ENCODE results near the gene PSMD10.

PSMD10 gene

GRCh38 chrX:108091264-108091877, at the start of gene PSMD10, which contains the start of gene ATG4A:
Gene PSMD10 (minus strand): TSS chrX:108091542. CDS start chrX:108091520, 22 bp downstream.
Gene ATG4A (plus strand): TSS chrX:108091778. CDS start chrX:108091827, 49 bp downstream.
- DNase-seq = peak; percentile 90

DNA sequence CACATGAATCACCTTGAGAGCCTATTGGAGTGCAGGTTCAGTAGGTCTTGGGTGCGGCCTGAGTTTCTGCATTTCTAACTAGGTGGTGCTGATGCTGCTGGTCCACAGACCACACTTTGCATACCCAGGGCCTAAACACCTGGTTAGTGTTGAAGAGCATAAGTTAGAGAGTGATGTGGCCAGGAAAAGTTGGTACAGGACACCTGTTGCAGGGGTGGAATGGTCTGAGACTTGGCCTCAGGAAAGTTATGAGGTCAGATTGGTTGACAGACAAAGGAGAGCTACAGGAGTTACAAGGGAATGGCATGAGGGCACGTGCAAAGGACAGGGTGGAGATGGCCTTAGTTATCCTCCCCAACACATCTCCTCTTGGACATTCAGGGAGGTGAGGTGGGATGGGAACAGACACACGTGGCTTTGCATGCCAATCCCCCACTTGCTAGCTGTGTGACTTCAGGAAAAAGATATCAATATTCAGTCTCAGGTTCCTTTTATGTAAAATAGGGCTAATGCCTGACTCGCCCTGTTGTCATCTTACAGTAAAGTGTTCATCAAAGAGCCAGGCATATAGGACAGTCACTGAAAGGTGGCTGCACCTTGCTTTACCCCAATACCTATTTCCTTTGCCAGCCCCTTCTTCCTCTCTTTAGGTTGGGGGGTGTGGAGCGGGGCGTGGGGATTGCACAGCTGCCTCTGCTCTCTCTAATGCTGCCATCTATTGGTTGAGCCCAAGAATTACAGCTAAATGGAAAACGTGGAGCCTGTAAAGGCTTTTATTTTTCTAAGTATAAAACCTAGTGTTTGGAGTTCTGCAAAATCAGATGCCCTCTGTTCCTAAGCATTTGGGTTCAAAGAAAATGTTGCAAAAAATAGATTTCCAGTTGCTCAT, 47.7 kb upstream of the PSMD10 start:
- peak; percentile 1 for DNase-seq

DNA sequence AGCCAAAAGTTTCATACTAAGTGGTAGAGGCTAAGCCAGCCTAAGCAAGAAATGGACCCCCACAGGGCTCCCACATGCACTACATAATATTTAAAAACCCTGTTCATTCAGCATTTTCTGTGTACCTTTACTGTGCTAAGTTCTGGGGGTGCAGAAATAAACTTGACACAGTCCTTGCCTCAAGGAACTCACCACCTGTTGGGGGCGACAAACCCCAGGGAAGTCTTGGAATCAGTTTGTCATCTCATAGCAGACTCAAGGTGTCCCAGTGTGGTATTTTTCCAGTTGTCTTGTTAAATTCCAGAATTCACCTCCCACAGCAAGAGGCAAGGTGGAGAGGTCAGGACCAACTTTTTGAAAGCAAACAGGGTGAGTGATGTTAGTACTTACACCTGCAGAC, 43.4 kb upstream of the PSMD10 start:
- no peak for DNase-seq

DNA sequence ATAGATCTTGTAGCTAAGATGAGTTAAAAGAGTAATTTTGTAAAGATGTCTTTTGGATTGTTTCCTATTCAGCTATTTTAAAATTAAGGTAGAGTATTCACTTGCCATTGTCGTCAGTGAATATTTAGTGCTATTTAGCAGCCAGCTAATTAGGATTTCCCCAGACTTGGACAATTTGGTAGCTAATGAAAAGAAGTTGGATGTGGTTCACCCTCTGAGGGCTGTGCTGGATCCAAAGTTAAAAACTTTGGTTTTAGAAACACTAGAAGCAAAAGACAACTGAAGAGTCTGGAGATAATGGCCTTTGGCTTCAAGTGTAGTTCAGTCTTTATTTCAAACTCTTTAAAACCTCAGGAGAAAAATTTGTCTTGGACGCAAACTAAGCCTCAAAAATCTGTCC, 41.5 kb upstream of the PSMD10 start:
- DNase-seq = no peak

- DNase-seq = no peak
These were observed 40.7 kb upstream of the PSMD10 start for GRCh38 chrX:108132034-108132433.

DNA sequence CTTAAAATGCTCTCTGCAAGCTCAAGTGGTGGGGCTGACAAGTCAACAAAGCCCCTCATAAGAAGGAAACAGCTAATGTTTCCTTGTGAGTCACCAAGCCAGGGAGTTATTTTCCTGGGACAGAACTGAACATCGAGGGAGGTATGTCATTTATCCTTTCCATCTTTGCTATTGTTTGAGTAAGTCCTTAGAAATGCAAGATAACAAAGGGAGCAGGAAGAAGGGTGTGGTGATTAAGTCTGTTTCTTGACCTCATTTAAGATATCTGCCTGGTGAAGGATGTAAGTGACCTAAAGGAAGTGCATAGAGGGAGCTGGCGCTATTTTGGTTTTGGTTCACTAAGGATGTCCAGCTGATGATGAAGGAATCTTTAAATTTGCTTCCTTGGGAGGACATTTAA, 40.1 kb upstream of the PSMD10 start:
- DNase-seq = no peak

DNA sequence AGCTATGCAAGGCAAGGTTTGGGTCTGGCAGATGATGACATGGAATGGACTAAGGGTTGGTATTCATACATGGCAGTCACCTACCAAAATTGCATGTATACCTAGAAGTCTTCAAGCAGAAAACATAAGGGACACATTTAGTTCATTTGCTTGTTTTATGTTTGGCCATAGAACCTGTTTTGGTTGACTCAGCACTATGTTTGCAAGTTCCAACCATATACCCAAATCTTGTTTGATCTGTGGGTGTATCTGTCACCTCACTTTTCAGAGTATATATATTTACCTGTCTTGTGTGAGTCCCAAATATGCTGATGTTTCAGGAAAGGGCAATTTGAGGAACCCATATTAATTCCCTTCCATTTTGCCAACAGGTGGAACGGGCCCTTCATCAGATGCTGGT, 39.5 kb upstream of the PSMD10 start:
- DNase-seq = no peak

DNA sequence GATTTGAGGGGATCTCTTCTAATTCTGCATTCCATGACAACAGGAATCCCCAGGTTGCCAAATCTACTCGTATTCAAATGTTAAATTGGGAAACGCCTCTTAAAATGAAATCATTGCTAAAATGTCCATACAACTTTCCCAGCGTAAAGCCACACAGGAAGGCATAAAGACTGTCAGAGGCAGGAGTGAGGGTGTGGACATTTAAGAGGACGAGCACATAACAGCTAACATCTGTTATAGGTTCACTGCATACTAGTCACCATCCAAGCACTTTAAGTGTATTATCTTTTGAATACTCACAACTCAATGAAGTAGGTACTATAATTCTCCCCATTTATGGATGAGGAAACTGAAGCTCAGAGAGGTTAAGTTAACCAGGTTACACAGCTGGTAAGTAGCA, 35.8 kb upstream of the PSMD10 start:
- no peak for DNase-seq

DNA sequence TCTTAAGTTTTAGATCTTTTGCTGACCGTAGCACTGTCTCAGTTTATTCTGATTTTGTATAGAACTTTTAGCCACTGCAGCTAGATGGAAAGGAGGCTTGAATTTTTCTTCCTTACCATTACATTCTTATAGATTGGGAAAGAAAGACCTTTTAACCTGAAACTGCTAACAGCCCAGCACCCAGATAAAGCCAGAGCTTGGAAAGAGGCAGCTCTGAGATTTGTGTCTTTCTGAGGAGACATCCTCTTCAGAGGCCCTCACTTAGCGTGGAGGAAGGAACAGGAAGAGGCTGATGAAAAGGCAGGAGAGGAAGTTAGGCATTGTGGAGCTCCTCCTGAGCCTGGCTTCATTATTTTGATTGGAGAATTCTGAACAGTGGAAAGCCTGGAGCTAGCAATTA, 35.3 kb upstream of the PSMD10 start:
- no peak for DNase-seq

DNA sequence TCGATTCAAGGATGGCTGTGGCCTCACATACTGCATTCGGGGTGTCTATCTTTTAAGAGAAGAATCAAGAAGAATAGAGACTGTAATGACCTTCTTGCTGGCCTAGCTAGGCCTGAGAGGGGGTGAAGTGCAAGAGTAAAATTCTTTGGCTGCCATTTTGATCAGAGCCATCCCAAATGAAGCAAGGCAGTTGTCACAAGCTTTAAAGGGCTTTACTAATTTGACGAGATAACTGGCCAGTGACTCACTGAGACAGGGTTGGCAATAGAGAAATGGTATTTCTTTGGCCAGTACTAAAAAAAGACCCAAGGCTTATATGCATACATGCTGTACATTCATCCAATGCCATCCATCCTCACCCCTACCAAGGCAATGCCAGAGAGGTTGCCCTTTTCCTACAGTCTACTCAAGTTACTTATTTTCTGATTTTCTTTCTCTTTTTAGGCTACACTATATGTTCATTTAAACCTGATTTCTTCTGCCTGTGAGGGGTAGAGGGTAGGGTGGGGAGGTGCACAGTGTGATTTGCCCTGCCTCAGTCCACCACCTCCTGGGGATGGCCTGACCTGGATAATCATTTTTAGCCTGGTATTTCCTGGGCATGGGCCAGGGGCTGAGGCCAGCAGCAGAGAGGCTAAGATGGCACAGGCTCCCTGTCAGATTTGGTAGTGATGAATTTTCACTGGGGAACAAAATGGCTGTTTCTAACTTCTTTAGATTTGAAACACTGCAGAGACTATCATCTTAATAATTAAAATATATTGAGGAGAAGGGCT, 32.4 kb upstream of the PSMD10 start:
- DNase-seq = no peak

DNA sequence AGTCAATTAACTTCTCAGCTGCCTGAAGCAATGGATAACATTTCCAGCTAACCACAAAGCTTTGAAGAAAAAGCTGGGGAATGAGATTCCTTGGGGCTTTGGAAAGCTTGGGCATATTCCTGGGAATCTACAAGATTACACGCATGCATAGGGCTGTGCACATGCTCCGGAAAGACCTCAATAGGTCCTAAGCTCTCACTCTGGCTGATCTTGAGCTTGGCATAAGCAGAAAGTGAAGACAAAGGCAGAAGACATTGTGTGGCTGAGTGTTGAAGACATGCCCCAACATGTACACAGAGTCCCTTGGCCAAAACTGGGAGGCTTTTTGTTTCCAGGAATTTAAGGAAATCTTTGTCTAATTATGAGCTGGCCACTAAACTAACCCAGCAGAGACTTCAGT, 31.4 kb upstream of the PSMD10 start:
- DNase-seq = no peak

GRCh38 chrX:108121291-108121690, 29.9 kb upstream of the PSMD10 start:
- DNase-seq = no peak

GRCh38 chrX:108117988-108118387, 26.6 kb upstream of the PSMD10 start:
- DNase-seq = no peak

DNA sequence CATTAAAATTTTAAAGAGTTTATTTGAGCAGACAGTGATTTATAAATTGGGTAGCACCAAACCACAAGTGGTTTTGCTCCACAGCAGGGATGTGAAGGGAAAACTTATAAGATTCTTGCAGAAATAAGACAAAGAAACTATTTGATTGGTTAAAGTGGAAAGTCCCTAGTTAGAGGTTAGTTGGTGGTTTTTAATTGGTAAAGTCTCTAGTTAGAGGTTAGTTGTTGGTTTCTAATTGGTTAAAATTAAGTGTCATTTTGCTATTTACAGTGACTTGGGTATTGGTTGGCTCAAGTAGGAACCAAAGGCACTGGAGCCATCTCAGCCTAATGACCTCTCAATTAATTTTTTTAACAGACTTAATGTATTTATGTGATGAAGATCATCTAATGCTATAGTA, 23.2 kb upstream of the PSMD10 start:
- no peak for DNase-seq

DNA sequence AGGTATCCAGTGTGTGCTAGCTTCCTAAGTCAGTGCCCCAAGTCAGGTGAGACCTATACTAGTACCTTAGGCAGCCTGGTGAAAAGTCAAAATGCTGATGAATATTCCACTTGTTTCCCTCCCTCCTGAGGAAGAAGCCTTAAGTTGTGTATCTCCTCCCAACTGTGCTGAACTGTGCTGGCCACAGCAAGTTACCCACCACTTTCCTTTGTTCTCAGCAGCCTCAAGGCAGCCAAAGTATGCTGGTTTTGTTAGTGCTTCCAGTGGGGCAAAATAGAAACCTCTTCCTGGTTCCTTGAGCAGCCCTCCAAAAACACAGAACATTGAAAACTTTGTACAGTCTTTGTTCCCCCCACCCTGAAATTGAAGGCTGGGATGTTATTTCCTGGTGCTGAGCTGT, 14.1 kb upstream of the PSMD10 start:
- DNase-seq = no peak

- DNase-seq = no peak
These were observed 6.0 kb upstream of the PSMD10 start for GRCh38 chrX:108097380-108097779.

- DNase-seq = no peak
These were observed 543 bp upstream of the PSMD10 start for GRCh38 chrX:108091878-108092291.

GRCh38 chrX:108090491-108091263, 665 bp downstream of the PSMD10 start:
- DNase-seq = no peak

DNA sequence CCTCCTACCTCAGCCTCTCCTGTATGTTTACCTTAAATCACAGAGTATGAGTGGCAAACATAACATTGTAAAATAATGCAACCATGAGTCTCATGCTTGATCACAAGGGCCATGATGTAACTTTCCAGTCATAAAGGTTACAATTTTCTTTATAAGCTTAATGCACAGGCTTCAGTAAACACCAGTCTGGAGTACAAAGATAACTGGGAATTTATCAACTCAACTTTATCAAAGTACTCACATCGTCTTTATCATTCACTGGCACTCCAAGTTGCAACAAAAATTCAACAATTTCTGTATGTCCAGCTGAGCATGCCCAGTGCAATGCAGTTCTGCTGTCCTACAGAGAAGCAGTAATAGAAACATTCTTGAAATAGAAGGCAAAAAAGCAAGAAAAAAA, 2.8 kb downstream of the PSMD10 start:
- DNase-seq = no peak

GRCh38 chrX:108087792-108088191, 3.5 kb downstream of the PSMD10 start:
- DNase-seq = no peak

DNA sequence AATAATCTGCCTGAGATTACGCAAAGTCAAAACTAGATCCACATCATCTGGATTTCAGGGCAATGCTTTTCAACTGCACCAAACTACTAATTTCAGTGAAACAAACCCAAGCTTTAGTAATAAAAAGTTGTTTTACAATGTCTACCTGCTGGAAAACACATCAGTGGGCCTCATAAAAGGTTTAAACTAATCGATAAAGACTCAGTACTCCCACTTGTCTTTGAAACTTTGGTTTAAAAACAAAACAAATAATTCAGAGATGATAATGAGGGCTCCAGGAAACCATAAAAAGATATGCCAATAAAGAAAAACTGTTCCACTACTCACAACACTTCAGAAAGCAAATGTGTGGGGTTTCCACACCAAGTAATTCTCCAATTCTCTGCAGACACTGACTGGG, 10.2 kb downstream of the PSMD10 start:
- no peak for DNase-seq

- DNase-seq = no peak
These were observed 18.6 kb downstream of the PSMD10 start for GRCh38 chrX:108072746-108073145.

GRCh38 chrX:108071578-108071977, 19.8 kb downstream of the PSMD10 start:
- DNase-seq = no peak
